K562 (cell line): ENCODE measurements around the gene LRRTM4.

Experiments
- CXXC5 ChIP-seq: fragments of 250-450 bp; sonication (Bioruptor Pico); IDR thresholded peaks from 2 replicates; pipeline ENCODE4 v1.8.0; 2022; ENCODE audit warnings: inconsistent platforms, mild to moderate bottlenecking, moderate library complexity
- EP300 ChIP-seq: IDR thresholded peaks from 2 replicates; pipeline ENCODE4 v1.6.1; 2012; ENCODE audit warnings: low read length, improper control_type of control experiment
- HDAC2 ChIP-seq: fragments of 450-650 bp; IDR thresholded peaks from 2 replicates; pipeline ENCODE4 v1.6.1; 2016; ENCODE audit warnings: mild to moderate bottlenecking
- MCM2 ChIP-seq: fragments of 450-650 bp; IDR thresholded peaks from 2 replicates; pipeline ENCODE4 v1.6.1; 2017; ENCODE audit warnings: low read depth, mild to moderate bottlenecking
- MYC ChIP-seq, 2 experiments: fragments of 250-450 bp in 1 of 2; sonication (Bioruptor Pico) in 1 of 2; IDR thresholded peaks; 2 replicates each; pipeline versions ENCODE4 v1.5.1 to v1.6.1; 2012 to 2021; ENCODE audit warnings: low read depth in 2 of 2, borderline replicate concordance in 1 of 2, improper control_type of control experiment in 1 of 2, low read length in 1 of 2, mild to moderate bottlenecking in 1 of 2, moderate library complexity in 1 of 2
- SAFB2 ChIP-seq: fragments of 200-400 bp; formaldehyde crosslinking; IDR thresholded peaks from 2 replicates; pipeline ENCODE4 v1.6.1; 2018; ENCODE audit warnings: borderline replicate concordance, low read length, low read depth, moderate library complexity; ENCODE audit not compliant: severe bottlenecking
- ZNF134 ChIP-seq: fragments of 250-450 bp; sonication (Bioruptor Pico); conservative IDR thresholded peaks from 2 replicates; pipeline ENCODE4 v1.4.0; 2020
- TF ChIP-seq, protein P1 (sequence below), 3 experiments: IDR thresholded peaks in 2 of 3; conservative IDR thresholded peaks in 1 of 3; 2 replicates each; pipeline ENCODE4 v1.5.1; 2011 to 2012; ENCODE audit warnings: low read length in 3 of 3, mild to moderate bottlenecking in 3 of 3, control low read depth in 2 of 3, improper control_type of control experiment in 1 of 3, inconsistent platforms in 1 of 3, low read depth in 1 of 3, mixed read lengths in 1 of 3, moderate library complexity in 1 of 3; ENCODE audit not compliant: insufficient read depth in 2 of 3
- TF ChIP-seq, protein P2 (sequence below), 2 experiments: fragments of 450-650 bp in 1 of 2; sonication (generic) in 1 of 2; formaldehyde crosslinking in 1 of 2; IDR thresholded peaks in 1 of 2; conservative IDR thresholded peaks in 1 of 2; 2 replicates each; pipeline versions ENCODE4 v1.6.1 to v1.8.1; 2016 to 2023; ENCODE audit warnings: mild to moderate bottlenecking in 2 of 2, moderate library complexity in 2 of 2, inconsistent platforms in 1 of 2, missing genetic modification reagents in 1 of 2
- TF ChIP-seq, protein P3 (sequence below): fragments of 250-450 bp; sonication (Bioruptor Pico); IDR thresholded peaks from 2 replicates; pipeline ENCODE4 v1.5.0; 2022; ENCODE audit warnings: mild to moderate bottlenecking
- TF ChIP-seq, protein P4 (sequence below): fragments of 250-450 bp; sonication (Bioruptor Pico); IDR thresholded peaks from 2 replicates; pipeline ENCODE4 v1.8.0; 2021; ENCODE audit warnings: borderline replicate concordance, mild to moderate bottlenecking, moderate library complexity; ENCODE audit not compliant: poor library complexity, severe bottlenecking

DNA sequence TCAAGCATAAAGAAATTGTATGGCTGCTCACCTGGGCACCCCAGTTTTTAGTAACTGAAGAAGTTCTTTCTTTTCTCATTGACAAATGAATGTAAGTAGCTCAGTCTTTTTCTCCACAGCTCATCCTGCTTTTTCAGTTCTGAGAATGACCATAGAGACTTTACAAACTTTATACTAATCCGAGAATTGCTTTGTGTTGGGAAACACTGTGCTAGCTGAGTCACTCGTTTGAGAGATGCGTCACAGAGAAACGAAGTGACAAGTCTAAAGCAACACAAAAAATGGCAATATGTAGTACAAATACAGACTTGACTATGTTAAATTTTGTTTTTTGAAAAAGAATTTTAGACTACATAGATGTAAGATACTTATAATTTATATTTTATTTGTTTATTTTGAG is 9.0 kb downstream of the LRRTM4 start:
- TF ChIP-seq, protein P1, sequence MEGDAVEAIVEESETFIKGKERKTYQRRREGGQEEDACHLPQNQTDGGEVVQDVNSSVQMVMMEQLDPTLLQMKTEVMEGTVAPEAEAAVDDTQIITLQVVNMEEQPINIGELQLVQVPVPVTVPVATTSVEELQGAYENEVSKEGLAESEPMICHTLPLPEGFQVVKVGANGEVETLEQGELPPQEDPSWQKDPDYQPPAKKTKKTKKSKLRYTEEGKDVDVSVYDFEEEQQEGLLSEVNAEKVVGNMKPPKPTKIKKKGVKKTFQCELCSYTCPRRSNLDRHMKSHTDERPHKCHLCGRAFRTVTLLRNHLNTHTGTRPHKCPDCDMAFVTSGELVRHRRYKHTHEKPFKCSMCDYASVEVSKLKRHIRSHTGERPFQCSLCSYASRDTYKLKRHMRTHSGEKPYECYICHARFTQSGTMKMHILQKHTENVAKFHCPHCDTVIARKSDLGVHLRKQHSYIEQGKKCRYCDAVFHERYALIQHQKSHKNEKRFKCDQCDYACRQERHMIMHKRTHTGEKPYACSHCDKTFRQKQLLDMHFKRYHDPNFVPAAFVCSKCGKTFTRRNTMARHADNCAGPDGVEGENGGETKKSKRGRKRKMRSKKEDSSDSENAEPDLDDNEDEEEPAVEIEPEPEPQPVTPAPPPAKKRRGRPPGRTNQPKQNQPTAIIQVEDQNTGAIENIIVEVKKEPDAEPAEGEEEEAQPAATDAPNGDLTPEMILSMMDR (IDR thresholded peaks at IDR 0.05 in 2 of 3, conservative IDR thresholded peaks at IDR 0.05 in 1 of 3; ENCODE audit: insufficient read depth in 2 of 3, low read depth in 1 of 3, low read length in 3 of 3), result no peak
- TF ChIP-seq, protein P2, sequence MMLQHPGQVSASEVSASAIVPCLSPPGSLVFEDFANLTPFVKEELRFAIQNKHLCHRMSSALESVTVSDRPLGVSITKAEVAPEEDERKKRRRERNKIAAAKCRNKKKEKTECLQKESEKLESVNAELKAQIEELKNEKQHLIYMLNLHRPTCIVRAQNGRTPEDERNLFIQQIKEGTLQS (IDR thresholded peaks at IDR 0.05), result no peak
- TF ChIP-seq, protein P2 (CRISPR knock-in tag; conservative IDR thresholded peaks at IDR 0.05), result no peak
- TF ChIP-seq HDAC2 (no peak), MYC (IDR thresholded peaks at IDR 0.05; ENCODE audit: low read depth, low read length) (no peak), MYC (CRISPR knock-in tag; IDR thresholded peaks at IDR 0.05; ENCODE audit: borderline replicate concordance, low read depth) (no peak), MCM2 (no peak), SAFB2 (no peak), ZNF134 (CRISPR knock-in tag) (no peak), CXXC5 (no peak), EP300 (no peak)
- TF ChIP-seq, protein P3, sequence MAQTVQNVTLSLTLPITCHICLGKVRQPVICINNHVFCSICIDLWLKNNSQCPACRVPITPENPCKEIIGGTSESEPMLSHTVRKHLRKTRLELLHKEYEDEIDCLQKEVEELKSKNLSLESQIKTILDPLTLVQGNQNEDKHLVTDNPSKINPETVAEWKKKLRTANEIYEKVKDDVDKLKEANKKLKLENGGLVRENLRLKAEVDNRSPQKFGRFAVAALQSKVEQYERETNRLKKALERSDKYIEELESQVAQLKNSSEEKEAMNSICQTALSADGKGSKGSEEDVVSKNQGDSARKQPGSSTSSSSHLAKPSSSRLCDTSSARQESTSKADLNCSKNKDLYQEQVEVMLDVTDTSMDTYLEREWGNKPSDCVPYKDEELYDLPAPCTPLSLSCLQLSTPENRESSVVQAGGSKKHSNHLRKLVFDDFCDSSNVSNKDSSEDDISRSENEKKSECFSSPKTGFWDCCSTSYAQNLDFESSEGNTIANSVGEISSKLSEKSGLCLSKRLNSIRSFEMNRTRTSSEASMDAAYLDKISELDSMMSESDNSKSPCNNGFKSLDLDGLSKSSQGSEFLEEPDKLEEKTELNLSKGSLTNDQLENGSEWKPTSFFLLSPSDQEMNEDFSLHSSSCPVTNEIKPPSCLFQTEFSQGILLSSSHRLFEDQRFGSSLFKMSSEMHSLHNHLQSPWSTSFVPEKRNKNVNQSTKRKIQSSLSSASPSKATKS (CRISPR knock-in tag), result no peak
- TF ChIP-seq, protein P4, sequence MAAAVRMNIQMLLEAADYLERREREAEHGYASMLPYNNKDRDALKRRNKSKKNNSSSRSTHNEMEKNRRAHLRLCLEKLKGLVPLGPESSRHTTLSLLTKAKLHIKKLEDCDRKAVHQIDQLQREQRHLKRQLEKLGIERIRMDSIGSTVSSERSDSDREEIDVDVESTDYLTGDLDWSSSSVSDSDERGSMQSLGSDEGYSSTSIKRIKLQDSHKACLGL (CRISPR knock-in tag), result no peak
